A673 (cell line): ENCODE measurements around the gene TTLL11. TPM values are rescaled to one million over a fixed set of nuclear protein-coding genes. Genes with fewer than 3 reads are reported as not detected.

ENCODE experiments used
- BruUV-seq: library from RNA; stranded (reverse); fragments of 400-500 nt; replicated peaks from 2 replicates; lab custom pipeline; 2021; lab: Mats Ljungman, UMichigan
- CTCF ChIA-PET: fragments of 300-600 bp; sonication (Branson Sonifier 250); formaldehyde crosslinking; loops from one replicate; lab custom pipeline; 2022; ENCODE audit warnings: antibody characterized with exemption; lab: Charles Lee
- POLR2A ChIA-PET: fragments of 300-600 bp; sonication (Branson Sonifier 250); formaldehyde crosslinking; loops from one replicate; lab custom pipeline; 2022; ENCODE audit warnings: antibody characterized with exemption; ENCODE audit not compliant: low non-redundant PET; lab: Charles Lee
- DNase-seq: peaks from one replicate; pipeline ENCODE4 v3.0.0-alpha.2; 2015; ENCODE audit warnings: low spot score
- H3K27ac ChIP-seq: fragments of 200-600 bp; sonication (generic); 2 replicates; pipeline ENCODE4 v1.5.1; 2016; ENCODE audit warnings: mixed run types, low read depth, mild to moderate bottlenecking, mixed read lengths, antibody characterized with exemption, low read length; ENCODE audit not compliant: poor library complexity, severe bottlenecking
- H3K27me3 ChIP-seq: fragments of 200-600 bp; sonication (generic); replicated peaks from 2 replicates; pipeline ENCODE4 v1.6.1; 2017; ENCODE audit warnings: mixed run types, low read depth, mild to moderate bottlenecking, mixed read lengths, antibody characterized with exemption, low read length; ENCODE audit not compliant: insufficient read depth, poor library complexity
- H3K36me3 ChIP-seq: fragments of 200-600 bp; sonication (generic); 2 replicates; pipeline ENCODE4 v1.6.1; 2016; ENCODE audit warnings: mixed run types, mild to moderate bottlenecking, mixed read lengths, antibody characterized with exemption, low read length; ENCODE audit not compliant: insufficient read depth, poor library complexity, severe bottlenecking
- H3K4me1 ChIP-seq: fragments of 200-600 bp; sonication (generic); 2 replicates; pipeline ENCODE4 v1.6.1; 2017; ENCODE audit warnings: mixed run types, mild to moderate bottlenecking, mixed read lengths, antibody characterized with exemption, low read length; ENCODE audit not compliant: insufficient read depth, poor library complexity, severe bottlenecking
- H3K4me3 ChIP-seq: fragments of 200-600 bp; sonication (generic); 2 replicates; pipeline ENCODE4 v1.5.1; 2016; ENCODE audit warnings: low read depth, mixed run types, mild to moderate bottlenecking, mixed read lengths, low read length; ENCODE audit not compliant: poor library complexity, severe bottlenecking
- H3K9me3 ChIP-seq: fragments of 200-600 bp; sonication (generic); 2 replicates; pipeline ENCODE4 v1.6.1; 2016; ENCODE audit warnings: mixed run types, low read depth, mild to moderate bottlenecking, mixed read lengths, antibody characterized with exemption, low read length; ENCODE audit not compliant: poor library complexity, severe bottlenecking
- CTCF ChIP-seq: fragments of 300-800, 200-600 bp; sonication (generic); conservative IDR thresholded peaks from 2 replicates; pipeline ENCODE4 v1.5.1; 2017; ENCODE audit warnings: low read depth, mild to moderate bottlenecking, antibody characterized with exemption, low read length, moderate library complexity, mixed read lengths
- EZH2 ChIP-seq: fragments of 200-600 bp; sonication (generic); IDR thresholded peaks from 2 replicates; pipeline ENCODE4 v1.6.1; 2017; ENCODE audit warnings: borderline replicate concordance, low read depth, mild to moderate bottlenecking, mixed read lengths, antibody characterized with exemption, low read length; ENCODE audit not compliant: poor library complexity, severe bottlenecking
- intact Hi-C: fragments of 100-400 bp; cut with micrococcal nuclease; formaldehyde crosslinking; loops from one replicate; pipeline ENCODE4 v1.10.0; 2022; ENCODE audit not compliant: unreplicated experiment
- total RNA-seq: library from RNA; stranded (reverse); gene quantifications from 2 replicates; pipeline ENCODE4 v1.2.3, GENCODE V29; 2021

Gene TTLL11
- total RNA-seq, 1 experiment from 2014 or later: 3.0 TPM

- ChIA-PET CTCF (no interaction called here), POLR2A (no interaction called here)
- no peaks in the 10 kb centered on the region for H3K36me3 ChIP-seq
- no peaks in the 10 kb centered on the region for H3K27me3 ChIP-seq
- H3K4me3 ChIP-seq: no peak overlapping the region
- H3K27ac ChIP-seq: no peak overlapping the region
- no peaks in the 10 kb centered on the region for H3K9me3 ChIP-seq
- peaks cover 4% of the 10 kb centered on the region for H3K4me1 ChIP-seq
- DNase-seq: no peak
- no peak for TF ChIP-seq EZH2
- no peak for TF ChIP-seq CTCF
- intact Hi-C loops: no loop called here
- BruUV-seq: no TSS peak
Observed at GRCh38 chr9:122090287-122090883, 2.7 kb downstream of the TTLL11 start.

GRCh38 chr9:122088880-122089706 is 4.0 kb downstream of the TTLL11 start:
- intact Hi-C loops: no loop called here
- BruUV-seq: no TSS peak
- Histone ChIP-seq H3K36me3 (no peaks in the 10 kb centered on the region), H3K27me3 (no peaks in the 10 kb centered on the region), H3K9me3 (no peaks in the 10 kb centered on the region), H3K27ac (no peak overlapping the region), H3K4me1 (peaks cover 4% of the 10 kb centered on the region), H3K4me3 (no peak overlapping the region)
- CTCF ChIA-PET: interaction anchor here (0.9 kb wide), 1 partner anchor 10 kb away, joined by 3 read pairs; no protein-coding TSS in a partner anchor
- POLR2A ChIA-PET: interaction anchor here (0.6 kb wide), 1 partner anchor 1763 kb away, joined by 5 read pairs; no protein-coding TSS in a partner anchor
- TF ChIP-seq EZH2: no peak
- no peak for TF ChIP-seq CTCF
- DNase-seq: no peak

GRCh38 chr9:122087406-122088200 is 5.5 kb downstream of the TTLL11 start:
- ChIA-PET POLR2A (no interaction called here), CTCF (no interaction called here)
- intact Hi-C loops: no loop called here
- TF ChIP-seq EZH2: no peak
- TF ChIP-seq CTCF: no peak
- no TSS peak for BruUV-seq
- DNase-seq: no peak
- Histone ChIP-seq H3K36me3 (no peaks in the 10 kb centered on the region), H3K27ac (no peak overlapping the region), H3K4me3 (no peak overlapping the region), H3K27me3 (no peaks in the 10 kb centered on the region), H3K4me1 (no peaks in the 10 kb centered on the region), H3K9me3 (no peaks in the 10 kb centered on the region)
